H1 (cell line): ENCODE measurements around the gene POU2AF3. TPM values are rescaled to one million over a fixed set of nuclear protein-coding genes. Genes with fewer than 3 reads are reported as not detected.

Experiments
- CHD1 ChIP-seq: IDR thresholded peaks from 2 replicates; pipeline ENCODE4 v1.6.1; 2012; ENCODE audit warnings: low read depth, low read length, improper control_type of control experiment
- GTF2F1 ChIP-seq: IDR thresholded peaks from 2 replicates; pipeline ENCODE4 v1.6.1; 2012; ENCODE audit warnings: low read depth, low read length, improper control_type of control experiment, borderline replicate concordance
- JUN ChIP-seq: IDR thresholded peaks from 2 replicates; pipeline ENCODE4 v1.6.1; 2011; ENCODE audit warnings: low read depth, mild to moderate bottlenecking, improper control_type of control experiment, low read length
- KDM1A ChIP-seq: fragments of 200-600, 300-600 bp; sonication (generic); IDR thresholded peaks from 2 replicates; pipeline ENCODE4 v1.7.1; 2016; ENCODE audit warnings: mild to moderate bottlenecking, low read length, borderline replicate concordance
- MAFK ChIP-seq: IDR thresholded peaks from 2 replicates; pipeline ENCODE4 v1.6.1; 2012; ENCODE audit warnings: low read depth, mild to moderate bottlenecking, improper control_type of control experiment, low read length
- RNF2 ChIP-seq: fragments of 200-900, 300-1000 bp; sonication (generic); IDR thresholded peaks from 2 replicates; pipeline ENCODE4 v1.7.1; 2016; ENCODE audit warnings: borderline replicate concordance, low read depth, mild to moderate bottlenecking, antibody characterized with exemption, low read length; ENCODE audit not compliant: poor library complexity, severe bottlenecking; ENCODE audit errors: missing control alignments
- SP2 ChIP-seq: IDR thresholded peaks from 2 replicates; pipeline ENCODE4 v1.6.1; 2012; ENCODE audit warnings: mild to moderate bottlenecking, low read length, inconsistent platforms
- YY1 ChIP-seq: IDR thresholded peaks from 2 replicates; pipeline ENCODE4 v1.6.1; 2011; ENCODE audit warnings: low read depth, mild to moderate bottlenecking, low read length
- polyA plus RNA-seq, 7 experiments: library from polyadenylated mRNA; depleted of rRNA in 3 of 7; stranded (reverse) in 5 of 7; unstranded in 2 of 7; fragments of >200 nt in 5 of 7; fragments of 200-250 nt in 2 of 7; gene quantifications; 1 replicate in 5 of 7; 2 replicates in 1 of 7; 4 replicates in 1 of 7; pipeline versions ENCODE4 v1.2.1 to v1.2.3, GENCODE V29; 2011 to 2013; ENCODE audit warnings: missing spikeins in 2 of 7, mixed read lengths in 2 of 7
- total RNA-seq: library from RNA; stranded (reverse); fragmentation: NEBNext Ultra II Directional; extraction: Animal tissue kit (Norgen Biotek cat#: 25700); gene quantifications from 2 replicates; pipeline ENCODE4 v1.2.1, GENCODE V29; 2021
- TF ChIP-seq, protein P1 (sequence below): fragments of 300-600 bp; sonication (generic); IDR thresholded peaks from 2 replicates; pipeline ENCODE4 v1.7.1; 2012; ENCODE audit warnings: low read length, moderate library complexity, mild to moderate bottlenecking, inconsistent platforms; ENCODE audit not compliant: insufficient replicate concordance
- TF ChIP-seq, protein P2 (sequence below): IDR thresholded peaks from 2 replicates; pipeline ENCODE4 v1.6.1; 2012; ENCODE audit warnings: inconsistent platforms
- TF ChIP-seq, protein P3 (sequence below): IDR thresholded peaks from 2 replicates; pipeline ENCODE4 v1.6.1; 2011; ENCODE audit warnings: low read depth, mild to moderate bottlenecking, low read length; ENCODE audit not compliant: insufficient read depth

Gene POU2AF3
- total and polyA plus RNA-seq, 2 of the 8 experiments (the other 6 are each of a cell fraction or from before 2014, with no cell fraction given) = 1.2 to 5.7 TPM

DNA sequence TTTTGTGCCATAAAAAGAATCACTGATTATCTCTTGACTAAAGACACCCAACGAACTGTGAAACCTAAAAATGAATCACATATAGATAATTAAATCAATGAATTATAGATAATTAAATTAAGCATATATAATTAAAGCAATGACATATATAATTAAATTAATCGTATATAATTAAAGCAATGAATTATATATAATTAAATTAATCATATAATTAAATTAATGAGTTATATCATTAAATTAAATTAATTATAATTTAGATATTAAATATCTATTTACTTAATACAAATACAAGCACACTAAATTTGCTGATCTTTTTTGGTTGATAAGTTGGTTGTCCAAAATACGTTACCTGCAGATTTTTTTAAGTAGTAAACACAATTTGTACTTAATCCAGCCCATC lies 49.8 kb downstream of the POU2AF3 start (continued):
- TF ChIP-seq, protein P1, sequence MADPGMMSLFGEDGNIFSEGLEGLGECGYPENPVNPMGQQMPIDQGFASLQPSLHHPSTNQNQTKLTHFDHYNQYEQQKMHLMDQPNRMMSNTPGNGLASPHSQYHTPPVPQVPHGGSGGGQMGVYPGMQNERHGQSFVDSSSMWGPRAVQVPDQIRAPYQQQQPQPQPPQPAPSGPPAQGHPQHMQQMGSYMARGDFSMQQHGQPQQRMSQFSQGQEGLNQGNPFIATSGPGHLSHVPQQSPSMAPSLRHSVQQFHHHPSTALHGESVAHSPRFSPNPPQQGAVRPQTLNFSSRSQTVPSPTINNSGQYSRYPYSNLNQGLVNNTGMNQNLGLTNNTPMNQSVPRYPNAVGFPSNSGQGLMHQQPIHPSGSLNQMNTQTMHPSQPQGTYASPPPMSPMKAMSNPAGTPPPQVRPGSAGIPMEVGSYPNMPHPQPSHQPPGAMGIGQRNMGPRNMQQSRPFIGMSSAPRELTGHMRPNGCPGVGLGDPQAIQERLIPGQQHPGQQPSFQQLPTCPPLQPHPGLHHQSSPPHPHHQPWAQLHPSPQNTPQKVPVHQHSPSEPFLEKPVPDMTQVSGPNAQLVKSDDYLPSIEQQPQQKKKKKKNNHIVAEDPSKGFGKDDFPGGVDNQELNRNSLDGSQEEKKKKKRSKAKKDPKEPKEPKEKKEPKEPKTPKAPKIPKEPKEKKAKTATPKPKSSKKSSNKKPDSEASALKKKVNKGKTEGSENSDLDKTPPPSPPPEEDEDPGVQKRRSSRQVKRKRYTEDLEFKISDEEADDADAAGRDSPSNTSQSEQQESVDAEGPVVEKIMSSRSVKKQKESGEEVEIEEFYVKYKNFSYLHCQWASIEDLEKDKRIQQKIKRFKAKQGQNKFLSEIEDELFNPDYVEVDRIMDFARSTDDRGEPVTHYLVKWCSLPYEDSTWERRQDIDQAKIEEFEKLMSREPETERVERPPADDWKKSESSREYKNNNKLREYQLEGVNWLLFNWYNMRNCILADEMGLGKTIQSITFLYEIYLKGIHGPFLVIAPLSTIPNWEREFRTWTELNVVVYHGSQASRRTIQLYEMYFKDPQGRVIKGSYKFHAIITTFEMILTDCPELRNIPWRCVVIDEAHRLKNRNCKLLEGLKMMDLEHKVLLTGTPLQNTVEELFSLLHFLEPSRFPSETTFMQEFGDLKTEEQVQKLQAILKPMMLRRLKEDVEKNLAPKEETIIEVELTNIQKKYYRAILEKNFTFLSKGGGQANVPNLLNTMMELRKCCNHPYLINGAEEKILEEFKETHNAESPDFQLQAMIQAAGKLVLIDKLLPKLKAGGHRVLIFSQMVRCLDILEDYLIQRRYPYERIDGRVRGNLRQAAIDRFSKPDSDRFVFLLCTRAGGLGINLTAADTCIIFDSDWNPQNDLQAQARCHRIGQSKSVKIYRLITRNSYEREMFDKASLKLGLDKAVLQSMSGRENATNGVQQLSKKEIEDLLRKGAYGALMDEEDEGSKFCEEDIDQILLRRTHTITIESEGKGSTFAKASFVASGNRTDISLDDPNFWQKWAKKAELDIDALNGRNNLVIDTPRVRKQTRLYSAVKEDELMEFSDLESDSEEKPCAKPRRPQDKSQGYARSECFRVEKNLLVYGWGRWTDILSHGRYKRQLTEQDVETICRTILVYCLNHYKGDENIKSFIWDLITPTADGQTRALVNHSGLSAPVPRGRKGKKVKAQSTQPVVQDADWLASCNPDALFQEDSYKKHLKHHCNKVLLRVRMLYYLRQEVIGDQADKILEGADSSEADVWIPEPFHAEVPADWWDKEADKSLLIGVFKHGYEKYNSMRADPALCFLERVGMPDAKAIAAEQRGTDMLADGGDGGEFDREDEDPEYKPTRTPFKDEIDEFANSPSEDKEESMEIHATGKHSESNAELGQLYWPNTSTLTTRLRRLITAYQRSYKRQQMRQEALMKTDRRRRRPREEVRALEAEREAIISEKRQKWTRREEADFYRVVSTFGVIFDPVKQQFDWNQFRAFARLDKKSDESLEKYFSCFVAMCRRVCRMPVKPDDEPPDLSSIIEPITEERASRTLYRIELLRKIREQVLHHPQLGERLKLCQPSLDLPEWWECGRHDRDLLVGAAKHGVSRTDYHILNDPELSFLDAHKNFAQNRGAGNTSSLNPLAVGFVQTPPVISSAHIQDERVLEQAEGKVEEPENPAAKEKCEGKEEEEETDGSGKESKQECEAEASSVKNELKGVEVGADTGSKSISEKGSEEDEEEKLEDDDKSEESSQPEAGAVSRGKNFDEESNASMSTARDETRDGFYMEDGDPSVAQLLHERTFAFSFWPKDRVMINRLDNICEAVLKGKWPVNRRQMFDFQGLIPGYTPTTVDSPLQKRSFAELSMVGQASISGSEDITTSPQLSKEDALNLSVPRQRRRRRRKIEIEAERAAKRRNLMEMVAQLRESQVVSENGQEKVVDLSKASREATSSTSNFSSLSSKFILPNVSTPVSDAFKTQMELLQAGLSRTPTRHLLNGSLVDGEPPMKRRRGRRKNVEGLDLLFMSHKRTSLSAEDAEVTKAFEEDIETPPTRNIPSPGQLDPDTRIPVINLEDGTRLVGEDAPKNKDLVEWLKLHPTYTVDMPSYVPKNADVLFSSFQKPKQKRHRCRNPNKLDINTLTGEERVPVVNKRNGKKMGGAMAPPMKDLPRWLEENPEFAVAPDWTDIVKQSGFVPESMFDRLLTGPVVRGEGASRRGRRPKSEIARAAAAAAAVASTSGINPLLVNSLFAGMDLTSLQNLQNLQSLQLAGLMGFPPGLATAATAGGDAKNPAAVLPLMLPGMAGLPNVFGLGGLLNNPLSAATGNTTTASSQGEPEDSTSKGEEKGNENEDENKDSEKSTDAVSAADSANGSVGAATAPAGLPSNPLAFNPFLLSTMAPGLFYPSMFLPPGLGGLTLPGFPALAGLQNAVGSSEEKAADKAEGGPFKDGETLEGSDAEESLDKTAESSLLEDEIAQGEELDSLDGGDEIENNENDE = no peak
- TF ChIP-seq YY1 (no peak), MAFK (no peak), GTF2F1 (no peak), RNF2 (no peak), CHD1 (no peak), SP2 (no peak), KDM1A (no peak), JUN (no peak)
- TF ChIP-seq, protein P2, sequence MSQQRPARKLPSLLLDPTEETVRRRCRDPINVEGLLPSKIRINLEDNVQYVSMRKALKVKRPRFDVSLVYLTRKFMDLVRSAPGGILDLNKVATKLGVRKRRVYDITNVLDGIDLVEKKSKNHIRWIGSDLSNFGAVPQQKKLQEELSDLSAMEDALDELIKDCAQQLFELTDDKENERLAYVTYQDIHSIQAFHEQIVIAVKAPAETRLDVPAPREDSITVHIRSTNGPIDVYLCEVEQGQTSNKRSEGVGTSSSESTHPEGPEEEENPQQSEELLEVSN = no peak
- TF ChIP-seq, protein P3, sequence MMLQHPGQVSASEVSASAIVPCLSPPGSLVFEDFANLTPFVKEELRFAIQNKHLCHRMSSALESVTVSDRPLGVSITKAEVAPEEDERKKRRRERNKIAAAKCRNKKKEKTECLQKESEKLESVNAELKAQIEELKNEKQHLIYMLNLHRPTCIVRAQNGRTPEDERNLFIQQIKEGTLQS = no peak
